ENCODE results near the gene LRRC4C. TPM values are rescaled to one million over a fixed set of nuclear protein-coding genes. Genes with fewer than 3 reads are reported as not detected.

The LRRC4C gene
- total and polyA plus RNA-seq, 4 donors, result 0.33 to 5.3 (median 0.43) TPM

- no peak overlapping the region for H3K27ac ChIP-seq (ENCODE audit: low read depth in 1 of 2, low read length in 1 of 2)
- 87 to 89% methylated on average over 7 of the region's 7 CpGs for WGBS, 2 donors
- TF ChIP-seq CTCF (IDR thresholded peaks at IDR 0.05; ENCODE audit: control extremely low read depth, extremely low read depth), result no peak
Measured at GRCh38 chr11:40080434-40080833, 1379.0 kb downstream of the LRRC4C start.

More at GRCh38 chr11:40080434-40080833, 1379.0 kb downstream of the LRRC4C start:
- DNase-seq (no peak), ATAC-seq (ENCODE audit: insufficient read depth, low FRiP score) (no peak)
- Histone ChIP-seq H3K9ac (ENCODE audit: insufficient read depth in 1 of 2, low read length in 2 of 2) (no peak overlapping the region), H3K4me1 (ENCODE audit: control insufficient read depth in 5 of 5, insufficient read depth in 5 of 5, low read length in 5 of 5) (no peaks in the 10 kb centered on the region), H3K4me3 (no peak overlapping the region), H3K9me3 (ENCODE audit: control insufficient read depth in 4 of 4, insufficient read depth in 3 of 4, low read length in 3 of 4) (no peaks in the 10 kb centered on the region), H3K36me3 (ENCODE audit: control insufficient read depth in 4 of 4, insufficient read depth in 4 of 4, low read length in 4 of 4) (no peaks in the 10 kb centered on the region), H3K27me3 (ENCODE audit: control insufficient read depth in 3 of 3, insufficient read depth in 3 of 3, low read length in 2 of 3) (no peaks in the 10 kb centered on the region)

Small RNAs within 50 kb of the gene (small RNA-seq; reads per million reads assigned to genes)
- gene RF00019 (ENCODE audit: low replicate concordance) (not detected), gene RNU6-365P (ENCODE audit: low replicate concordance) (not detected)

Data from lung (tissue), 13 donors.